HG03025 (cell line): ENCODE data around the gene TMC7.
"Not testable (repeated sequence)": the region's sequence is repeated elsewhere in the genome, so short reads cannot be mapped to it uniquely, and the experiment has no call there.

Experiments
- ATAC-seq: cut with Tn5 transposase; IDR thresholded peaks from one replicate; pipeline ENCODE4 v1.9.1; 2021; ENCODE audit warnings: mild to moderate bottlenecking, moderate library complexity; ENCODE audit not compliant: unreplicated experiment, low FRiP score

The TMC7 gene

DNA sequence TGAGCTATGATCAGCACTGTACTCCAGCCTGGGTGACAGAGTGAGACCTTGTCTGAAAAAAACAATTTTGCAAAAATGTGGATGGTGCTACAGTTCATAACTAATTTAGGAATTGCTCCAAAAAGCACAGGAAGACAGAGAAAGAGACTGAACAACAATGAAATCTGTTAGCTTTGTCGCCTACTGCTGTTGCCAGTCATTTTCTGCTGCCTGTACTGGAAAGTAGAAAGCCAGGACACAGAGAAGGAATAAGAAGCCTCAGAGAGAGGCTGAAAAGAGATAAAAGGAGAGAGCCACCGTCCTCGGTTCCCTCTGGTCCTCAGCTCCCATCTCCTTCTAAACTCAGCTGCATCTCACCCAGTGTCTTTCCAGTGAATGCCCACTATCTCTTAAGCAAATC lies 8.6 kb upstream of the TMC7 start:
- no peak for ATAC-seq

GRCh38 chr16:18979936-18980335 lies 3.8 kb upstream of the TMC7 start:
- no peak for ATAC-seq

GRCh38 chr16:18984435-18985005 lies 786 bp downstream of the TMC7 start:
- ATAC-seq: no peak

DNA sequence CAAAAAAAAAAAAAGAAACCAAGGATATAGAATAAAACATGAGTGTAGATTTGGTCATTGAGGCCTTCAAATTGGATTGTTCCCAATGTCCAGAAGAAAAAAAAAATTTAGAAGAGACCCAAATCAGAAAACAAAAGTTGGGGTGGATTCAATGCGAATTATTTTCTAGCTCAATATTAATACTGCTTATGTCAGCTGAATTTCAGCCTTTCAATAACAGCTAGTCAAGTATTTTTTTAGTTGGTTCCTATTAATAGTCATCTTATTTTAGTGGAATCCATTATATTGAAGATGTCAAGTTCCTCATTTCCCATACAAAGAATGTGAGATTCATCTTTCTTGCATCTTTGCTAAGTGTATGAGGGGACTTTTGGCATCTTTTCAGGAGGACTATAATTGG lies 1.5 kb downstream of the TMC7 start:
- ATAC-seq: not testable (repeated sequence)

GRCh38 chr16:18991731-18992130 lies 8.0 kb downstream of the TMC7 start:
- not testable (repeated sequence) for ATAC-seq

DNA sequence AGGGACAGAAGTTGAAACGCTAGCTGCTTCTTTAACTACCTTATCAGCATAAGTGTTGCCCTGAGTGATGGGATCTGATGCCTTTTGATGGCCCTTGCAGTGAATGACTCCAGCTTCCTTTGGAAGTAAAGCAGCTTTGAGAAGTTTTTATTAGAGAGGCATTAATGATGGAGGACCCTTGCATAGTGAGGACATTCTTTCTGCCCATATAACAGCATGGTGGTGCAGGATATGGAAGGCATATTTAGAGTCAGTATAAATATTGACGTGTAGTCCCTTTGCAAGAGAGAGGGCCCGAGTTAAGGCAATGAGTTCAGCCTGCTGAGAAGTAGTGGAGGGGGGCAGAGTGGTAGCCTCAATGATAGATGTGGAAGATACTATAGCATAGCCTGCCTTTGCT lies 9.8 kb downstream of the TMC7 start:
- ATAC-seq: not testable (repeated sequence)

GRCh38 chr16:18994181-18994580 lies 10.4 kb downstream of the TMC7 start:
- not testable (repeated sequence) for ATAC-seq

GRCh38 chr16:18995406-18995805 lies 11.7 kb downstream of the TMC7 start:
- ATAC-seq: not testable (repeated sequence)

DNA sequence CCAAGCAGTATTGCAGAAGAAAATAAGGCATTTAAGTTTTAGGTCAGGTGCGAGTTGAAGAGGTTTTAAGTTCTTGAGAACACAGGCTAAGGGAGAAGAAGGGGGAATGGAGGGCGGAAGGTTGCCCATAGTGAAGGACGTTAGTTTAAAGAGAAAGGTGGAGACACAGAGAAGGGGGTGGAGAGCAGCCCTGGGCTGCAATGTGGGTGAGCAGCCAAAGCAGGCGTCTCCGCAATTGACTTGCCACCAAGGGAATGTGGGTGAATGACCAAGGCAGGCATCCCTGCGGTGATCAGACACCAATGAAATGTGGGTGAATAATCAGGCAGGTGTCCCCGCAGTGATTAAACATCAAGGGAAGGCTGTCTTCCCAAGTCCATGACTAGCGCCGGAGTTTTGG lies 12.8 kb downstream of the TMC7 start:
- not testable (repeated sequence) for ATAC-seq

- not testable (repeated sequence) for ATAC-seq
These were observed 13.3 kb downstream of the TMC7 start for GRCh38 chr16:18997001-18997400.

DNA sequence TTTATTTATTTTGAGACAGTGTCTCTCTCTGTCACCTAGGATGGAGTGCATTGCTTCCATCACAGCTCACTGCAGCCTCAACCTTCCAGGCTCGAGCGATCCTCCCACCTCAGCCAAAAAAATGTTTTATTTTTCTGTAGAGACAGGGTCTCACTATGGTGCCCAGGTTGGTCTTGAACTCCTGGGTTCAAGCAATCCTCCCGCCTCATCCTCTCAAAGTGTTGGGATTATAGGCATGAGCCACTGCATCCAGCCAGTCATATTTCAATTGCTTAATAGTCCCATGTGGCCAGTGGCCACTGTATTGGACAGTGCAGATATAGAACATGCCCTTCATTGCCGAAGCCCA lies 15.3 kb downstream of the TMC7 start:
- ATAC-seq: no peak

DNA sequence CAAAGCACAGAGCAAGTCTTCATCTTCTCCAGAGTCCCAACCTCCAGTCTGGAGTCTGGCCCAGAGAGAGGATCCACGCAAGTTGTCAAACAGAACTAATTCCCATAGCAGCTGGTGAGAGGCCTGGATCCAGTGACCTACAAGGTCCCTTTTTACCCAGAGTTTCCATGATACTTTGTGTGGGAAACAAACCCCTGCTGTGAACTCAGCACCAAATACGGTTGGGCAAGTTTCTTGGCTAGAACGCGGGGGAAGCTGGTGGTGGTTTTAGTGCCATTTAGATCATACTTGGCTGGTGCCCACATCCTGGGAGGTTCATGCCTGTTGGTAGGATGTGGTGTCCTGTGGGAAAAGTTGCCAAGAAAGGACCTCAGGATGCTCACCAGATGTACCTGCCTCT lies 18.1 kb downstream of the TMC7 start:
- ATAC-seq: no peak

DNA sequence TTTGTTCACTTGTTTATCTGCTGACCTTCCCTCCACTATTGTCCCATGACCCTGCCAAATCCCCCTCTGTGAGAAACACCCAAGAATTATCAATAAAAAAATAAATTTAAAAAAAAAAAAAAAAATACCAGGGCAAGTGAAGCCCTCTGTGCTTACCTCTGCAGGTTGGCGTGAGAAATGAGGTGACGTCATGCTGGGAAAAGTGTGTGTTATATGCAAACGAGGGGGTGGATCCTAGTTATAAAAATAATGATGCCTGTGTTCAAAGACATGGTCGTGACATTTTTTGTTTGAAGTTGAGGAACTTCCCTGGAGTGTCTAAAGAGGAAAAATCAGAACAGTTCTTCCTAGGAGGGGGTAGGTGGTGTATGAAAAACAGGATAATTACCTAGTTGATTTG lies 20.2 kb downstream of the TMC7 start:
- ATAC-seq: no peak

DNA sequence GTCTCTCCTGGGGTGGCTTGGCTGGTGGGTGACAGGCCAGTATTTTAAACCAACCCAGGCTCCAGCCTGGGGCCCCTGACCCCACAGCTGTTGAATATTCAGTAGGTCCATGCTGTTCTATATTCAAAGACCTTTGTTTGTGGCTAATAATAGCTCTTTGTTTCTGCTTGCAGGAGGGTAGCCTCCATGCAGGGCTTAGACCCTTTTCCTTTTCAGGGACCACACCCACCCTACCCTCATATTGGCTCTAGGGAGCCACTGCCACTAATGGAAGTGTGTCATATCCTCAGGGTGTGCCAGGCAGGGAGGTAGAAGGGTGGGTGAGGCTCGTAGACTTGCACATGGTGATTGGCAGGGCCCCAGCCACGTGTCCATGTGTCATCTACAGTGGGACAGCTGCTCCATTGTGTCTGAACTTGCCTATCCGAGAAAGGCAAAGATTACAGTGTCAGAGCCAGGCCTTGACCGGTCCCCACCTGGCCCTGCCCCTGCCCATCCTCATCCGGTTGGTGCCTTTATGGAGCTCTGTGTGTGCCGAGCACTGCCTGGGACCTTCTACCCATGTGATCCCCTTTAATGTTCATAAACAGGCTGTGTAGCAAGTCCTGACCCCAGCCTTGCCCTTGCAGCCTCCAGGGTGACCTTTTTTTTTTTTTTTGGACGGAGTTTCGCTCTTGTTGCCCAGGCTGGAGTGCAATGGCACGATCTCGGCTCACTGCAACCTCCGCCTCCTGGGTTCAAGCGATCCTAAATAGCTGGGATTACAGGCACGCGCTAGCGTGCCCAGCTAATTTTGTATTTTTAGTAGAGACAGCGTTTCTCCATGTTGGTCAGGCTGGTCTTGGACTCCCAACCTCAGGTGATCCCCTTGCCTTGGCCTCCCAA lies 22.1 kb downstream of the TMC7 start:
- ATAC-seq: no peak

DNA sequence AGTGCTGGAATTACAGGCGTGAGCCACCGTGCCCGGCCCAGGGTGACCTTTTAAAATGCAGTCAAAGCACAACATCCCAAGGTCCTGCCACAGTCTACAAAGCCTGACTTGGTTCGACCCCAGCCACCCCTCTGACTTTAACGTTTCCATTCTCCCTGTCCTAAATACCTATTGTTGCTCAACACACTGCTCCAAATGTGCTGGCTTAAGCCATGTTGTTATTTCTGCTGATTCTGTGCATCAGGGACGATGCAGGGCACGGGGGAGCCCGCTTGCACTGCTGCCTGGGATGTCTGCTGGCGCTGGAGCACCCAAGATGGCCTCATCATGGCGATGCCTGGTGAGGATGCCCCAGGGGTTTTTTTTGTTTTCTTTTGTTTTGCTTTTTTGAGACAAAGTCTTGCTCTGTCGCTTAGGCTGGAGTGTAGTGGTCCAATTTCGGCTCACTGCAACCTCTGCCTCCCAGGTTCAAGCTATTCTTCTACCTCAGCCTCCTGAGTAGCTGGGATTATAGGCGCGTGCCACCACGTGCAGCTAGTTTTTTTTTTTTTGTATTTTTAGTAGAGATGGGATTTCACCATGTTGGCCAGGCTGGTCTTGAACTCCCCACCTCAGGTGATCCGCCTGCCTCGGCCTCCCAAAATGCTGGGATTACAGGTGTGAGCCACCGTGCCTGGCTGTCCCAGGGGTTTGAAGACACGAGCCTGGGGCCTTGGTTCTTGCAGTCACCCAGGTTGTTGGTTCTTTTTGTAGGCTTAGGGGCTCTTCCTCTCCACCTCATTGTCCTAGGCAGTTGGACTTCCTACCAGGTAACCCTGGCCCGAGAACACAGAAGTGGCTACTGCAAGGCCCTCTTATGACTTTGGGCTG lies 22.9 kb downstream of the TMC7 start:
- no peak for ATAC-seq

DNA sequence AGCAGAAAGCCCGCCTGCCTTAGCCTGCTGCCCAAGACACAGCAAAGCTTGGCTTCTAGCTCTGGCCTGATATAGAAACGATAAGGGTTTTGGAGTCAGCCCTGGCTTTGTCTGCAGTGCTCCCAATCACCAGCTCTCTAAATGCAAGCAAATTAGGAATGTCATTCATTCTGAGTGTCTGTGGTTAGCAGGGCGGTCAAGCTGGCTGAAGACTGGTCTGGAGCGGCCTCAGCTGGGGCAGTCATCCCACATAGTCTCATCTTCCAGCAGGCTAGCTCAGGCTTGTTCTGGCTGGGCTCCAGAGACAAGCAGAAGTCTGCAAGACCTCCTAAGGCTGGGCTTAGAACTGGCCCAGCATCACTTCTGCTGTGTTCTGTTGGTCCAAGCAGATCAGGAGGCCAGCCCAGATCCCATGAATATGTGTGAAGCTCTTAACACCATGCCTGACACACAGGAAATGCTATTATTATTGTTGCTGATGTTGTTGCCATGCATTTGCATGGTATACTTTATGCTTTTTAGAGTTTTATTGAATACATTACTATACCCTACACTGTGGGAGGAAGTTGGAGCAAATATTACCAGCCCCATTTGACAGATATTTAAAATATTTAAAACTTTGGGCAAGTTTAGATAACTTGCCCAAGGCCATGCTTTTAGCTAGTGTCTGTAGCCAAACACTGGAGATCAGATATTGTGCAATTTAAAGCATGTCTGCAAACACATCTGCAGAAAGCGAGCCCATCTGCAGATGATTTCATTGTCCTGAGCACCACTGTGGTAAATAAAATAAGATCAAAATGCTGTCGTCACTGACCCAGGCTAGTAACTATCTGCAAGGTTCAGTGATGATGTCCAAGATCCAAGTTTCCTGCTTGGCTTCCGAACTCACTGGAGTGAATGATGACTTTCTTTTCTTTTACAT lies 24.8 kb downstream of the TMC7 start:
- no peak for ATAC-seq

DNA sequence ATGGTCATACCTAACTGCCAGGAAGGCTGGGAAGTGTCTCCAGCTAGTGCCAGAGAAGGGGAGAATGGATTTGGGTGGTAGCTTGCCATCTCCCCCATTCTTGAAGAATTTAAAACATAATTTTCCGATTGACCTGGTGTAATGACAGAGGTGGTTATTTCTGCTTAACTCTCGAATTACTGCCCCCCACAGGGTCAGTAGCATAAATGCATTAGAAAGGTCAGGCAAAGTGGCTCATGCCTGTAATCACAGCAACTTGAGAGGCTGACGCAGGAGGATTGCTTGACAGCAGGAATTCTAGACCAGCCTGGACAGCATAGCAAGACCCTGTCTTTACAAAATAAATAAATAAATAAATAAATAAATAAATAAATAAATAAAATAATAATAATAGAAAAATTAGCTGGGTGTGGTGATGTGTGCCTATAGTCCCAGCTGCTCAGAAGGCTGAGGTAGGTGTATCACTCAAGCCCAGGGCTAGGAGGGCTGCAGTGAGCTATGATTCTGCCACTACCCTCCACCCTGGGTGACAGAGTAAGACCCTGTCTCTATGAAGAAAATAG lies 27.5 kb downstream of the TMC7 start:
- no peak for ATAC-seq

DNA sequence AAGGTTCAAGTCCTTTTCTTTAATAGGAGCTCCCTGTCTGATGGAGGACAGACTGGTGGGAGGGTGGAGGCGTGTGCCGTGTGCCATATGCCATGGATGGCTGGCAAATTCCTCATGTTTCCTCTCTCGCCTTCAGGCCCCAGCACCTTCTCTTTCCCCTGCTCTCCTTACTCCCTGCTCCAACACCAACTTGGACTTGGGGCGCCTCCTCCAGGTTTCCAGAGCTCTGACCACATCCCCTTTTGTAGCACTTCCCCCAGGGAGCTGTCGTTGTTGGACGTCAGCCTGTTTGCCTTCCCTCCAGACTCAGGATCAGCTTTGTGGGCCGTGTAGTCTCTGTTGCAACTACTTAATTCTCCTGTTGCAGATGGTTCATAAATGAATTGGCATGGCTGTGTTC lies 30.7 kb downstream of the TMC7 start:
- ATAC-seq: no peak

DNA sequence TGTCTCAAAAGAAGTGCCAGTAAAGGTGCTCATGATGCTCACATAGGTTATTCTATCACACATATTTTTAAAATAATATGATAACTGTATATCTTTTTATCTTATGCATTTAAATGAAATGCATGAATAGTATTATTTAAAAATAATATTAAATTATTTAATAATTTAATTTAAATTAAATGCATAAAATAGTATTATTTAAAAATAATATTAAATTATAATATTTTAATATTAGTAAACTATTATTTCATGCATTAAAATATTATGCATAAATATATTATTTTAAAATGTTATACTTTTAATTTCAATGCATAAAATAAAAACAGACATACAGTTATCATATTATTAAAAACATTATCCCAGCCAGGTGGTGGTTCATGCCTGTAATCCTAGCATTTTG lies 33.4 kb downstream of the TMC7 start:
- no peak for ATAC-seq

DNA sequence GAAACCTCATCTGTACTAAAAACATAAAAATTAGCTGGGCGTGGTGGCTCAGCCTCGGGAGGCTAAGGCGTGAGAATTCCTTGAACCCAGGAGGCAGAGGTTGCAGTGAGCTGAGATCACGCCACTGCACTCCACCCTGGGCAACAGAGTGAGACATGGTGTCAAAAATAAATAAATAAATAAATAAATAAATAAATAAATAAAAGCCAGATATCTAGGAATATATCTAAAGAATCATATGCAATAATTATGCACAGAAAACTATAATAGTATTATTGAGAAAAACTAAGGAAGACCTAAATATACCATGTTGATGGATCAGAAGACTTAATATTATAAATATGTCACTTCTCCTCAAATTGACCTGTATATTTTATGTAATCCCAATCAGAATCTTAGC lies 37.0 kb downstream of the TMC7 start:
- no peak for ATAC-seq
